Measurements from ENCODE around the gene ZNF277. TPM values are rescaled to one million over a fixed set of nuclear protein-coding genes. Genes with fewer than 3 reads are reported as not detected.
A peak's percentile ranks its signal among the peaks of the same experiment; 100 is the strongest.

Gene ZNF277
- total RNA-seq, 2 donors from 2014 or later, result 20.3 to 20.4 TPM

GRCh38 chr7:112362053-112362650 lies 155.7 kb downstream of the ZNF277 start:
- Mint-ChIP-seq H3K9me3 (peaks cover 7% of the 10 kb centered on the region), H3K4me3 (no peak overlapping the region), H3K27me3 (ENCODE audit: insufficient read depth) (no peaks in the 10 kb centered on the region), H3K36me3 (ENCODE audit: low read depth) (no peaks in the 10 kb centered on the region), H3K27ac (peak overlapping the region; percentile 80), H3K4me1 (peaks cover 28% of the 10 kb centered on the region)
- peak; percentile 50 for TF ChIP-seq CTCF (conservative IDR thresholded peaks at IDR 0.05)
- Histone ChIP-seq H3K27me3 (ENCODE audit: control insufficient read depth, insufficient read depth, low read length, poor library complexity, severe bottlenecking) (no peaks in the 10 kb centered on the region), H3K9me3 (ENCODE audit: control insufficient read depth, low read length) (peaks cover 12% of the 10 kb centered on the region), H3K4me1 (ENCODE audit: control insufficient read depth, insufficient read depth, low read length) (peaks cover 16% of the 10 kb centered on the region), H3K27ac (ENCODE audit: low read depth, low read length) (peak overlapping the region; percentile 81), H3K4me3 (ENCODE audit: low read length) (peak overlapping the region; percentile 36), H3K36me3 (ENCODE audit: control insufficient read depth, insufficient read depth, low read length) (no peaks in the 10 kb centered on the region), H3K9ac (ENCODE audit: extremely low read depth, low read length, poor library complexity, severe bottlenecking) (peak overlapping the region; percentile 61)
- DNase-seq, result peak; percentile 76
- WGBS, 2 experiments (ENCODE audit: insufficient coverage in 1 of 2, insufficient read length in 1 of 2), result 100% methylated on average over 2 of the region's 2 CpGs; no CpG with 5 or more reads in 1 of the 2 experiments

- no peak for TF ChIP-seq CTCF (conservative IDR thresholded peaks at IDR 0.05)
- Histone ChIP-seq H3K27me3 (ENCODE audit: control insufficient read depth, insufficient read depth, low read length, poor library complexity, severe bottlenecking) (no peaks in the 10 kb centered on the region), H3K9me3 (ENCODE audit: control insufficient read depth, low read length) (peaks cover 12% of the 10 kb centered on the region), H3K36me3 (ENCODE audit: control insufficient read depth, insufficient read depth, low read length) (no peaks in the 10 kb centered on the region), H3K4me3 (ENCODE audit: low read length) (peak overlapping the region; percentile 36), H3K27ac (ENCODE audit: low read depth, low read length) (peak overlapping the region; percentile 81), H3K4me1 (ENCODE audit: control insufficient read depth, insufficient read depth, low read length) (peaks cover 16% of the 10 kb centered on the region), H3K9ac (ENCODE audit: extremely low read depth, low read length, poor library complexity, severe bottlenecking) (peak overlapping the region; percentile 61)
- Mint-ChIP-seq H3K36me3 (ENCODE audit: low read depth) (no peaks in the 10 kb centered on the region), H3K4me1 (peaks cover 28% of the 10 kb centered on the region), H3K4me3 (no peak overlapping the region), H3K9me3 (peaks cover 7% of the 10 kb centered on the region), H3K27me3 (ENCODE audit: insufficient read depth) (no peaks in the 10 kb centered on the region), H3K27ac (peak overlapping the region; percentile 80)
- peak; percentile 68 for DNase-seq
- 62 to 70% methylated on average over 5 to 8 of the region's 8 CpGs for WGBS, 2 experiments (ENCODE audit: insufficient coverage in 1 of 2, insufficient read length in 1 of 2)
Observed at GRCh38 chr7:112362731-112363131, 156.2 kb downstream of the ZNF277 start.

GRCh38 chr7:112364388-112364787 lies 157.9 kb downstream of the ZNF277 start:
- H3K27ac Mint-ChIP-seq, result no peak overlapping the region
- H3K9me3 Mint-ChIP-seq, result peaks cover 5% of the 10 kb centered on the region
- peaks cover 28% of the 10 kb centered on the region for H3K4me1 Mint-ChIP-seq
- Histone ChIP-seq H3K36me3 (ENCODE audit: control insufficient read depth, insufficient read depth, low read length) (no peaks in the 10 kb centered on the region), H3K27ac (ENCODE audit: low read depth, low read length) (no peak overlapping the region), H3K4me3 (ENCODE audit: low read length) (no peak overlapping the region), H3K27me3 (ENCODE audit: control insufficient read depth, insufficient read depth, low read length, poor library complexity, severe bottlenecking) (no peaks in the 10 kb centered on the region), H3K9me3 (ENCODE audit: control insufficient read depth, low read length) (peaks cover 9% of the 10 kb centered on the region), H3K4me1 (ENCODE audit: control insufficient read depth, insufficient read depth, low read length) (peaks cover 16% of the 10 kb centered on the region), H3K9ac (ENCODE audit: extremely low read depth, low read length, poor library complexity, severe bottlenecking) (no peak overlapping the region)
- no peaks in the 10 kb centered on the region for H3K27me3 Mint-ChIP-seq (ENCODE audit: insufficient read depth)
- 96% methylated on average over 1 of the region's 1 CpG; no CpG with 5 or more reads in 1 of the 2 experiments for WGBS, 2 experiments (ENCODE audit: insufficient coverage in 1 of 2, insufficient read length in 1 of 2)
- no peak for DNase-seq
- H3K36me3 Mint-ChIP-seq (ENCODE audit: low read depth), result no peaks in the 10 kb centered on the region
- no peak for TF ChIP-seq CTCF (conservative IDR thresholded peaks at IDR 0.05)
- no peak overlapping the region for H3K4me3 Mint-ChIP-seq

All from endodermal cell (in vitro differentiated cells).